HepG2 (cell line): ENCODE measurements around the gene ABI3BP. TPM values are rescaled to one million over a fixed set of nuclear protein-coding genes. Genes with fewer than 3 reads are reported as not detected.

ENCODE experiments used
- ATAC-seq: fragments of 200-7000 bp; cut with Tn5 transposase; 3 replicates; pipeline ENCODE4 v1.9.1; 2020; ENCODE audit warnings: mild to moderate bottlenecking, moderate library complexity
- BruUV-seq: library from RNA; stranded (reverse); fragments of 400-500 nt; replicated peaks from 2 replicates; lab custom pipeline; 2021; lab: Mats Ljungman, UMichigan
- CTCF ChIA-PET: fragments of 300-600 bp; formaldehyde crosslinking; extraction: SDS; loops from one replicate; lab custom pipeline; 2021; ENCODE audit warnings: low total read pairs, inconsistent platforms, low intra/inter-chr PET ratio; lab: Yijun Ruan, JAX
- POLR2A ChIA-PET: fragments of 350-600 bp; sonication (Branson Sonifier 250); formaldehyde crosslinking; loops from one replicate; lab custom pipeline; 2020; ENCODE audit warnings: antibody characterized with exemption, inconsistent platforms; lab: Yijun Ruan, JAX
- DNase-seq: peaks from one replicate; pipeline ENCODE4 v3.0.0-alpha.2; 2015; ENCODE audit warnings: low spot score
- FAIRE-seq: peaks from 3 replicates; lab custom pipeline; 2011; peaks lifted over from hg19 to GRCh38; lab: Jason Lieb, UNC
- H2AFZ ChIP-seq: one replicate; pipeline ENCODE4 v1.6.1; 2011; ENCODE audit warnings: low read length, inconsistent platforms
- H3K27ac ChIP-seq: fragments of 300-600 bp; 3 replicates; pipeline ENCODE4 v1.8.0; 2011; ENCODE audit warnings: mixed run types, mild to moderate bottlenecking, mixed read lengths, low read length, inconsistent platforms; ENCODE audit not compliant: insufficient read depth; ENCODE audit errors: extremely low read length
- H3K27me3 ChIP-seq, 2 experiments: fragments of 200-600 bp in 1 of 2; 2 replicates in 1 of 2; 3 replicates in 1 of 2; pipeline versions ENCODE4 v1.6.0 to v1.8.0; 2011; ENCODE audit warnings: low read length in 2 of 2, mild to moderate bottlenecking in 2 of 2, moderate library complexity in 2 of 2, inconsistent platforms in 1 of 2; ENCODE audit not compliant: insufficient read depth in 2 of 2, control insufficient read depth in 1 of 2
- H3K36me3 ChIP-seq, 2 experiments: fragments of 200-600 bp in 1 of 2; replicated peaks in 1 of 2; 2 replicates in 1 of 2; 3 replicates in 1 of 2; pipeline versions ENCODE4 v1.5.1 to v1.8.0; 2011; ENCODE audit warnings: low read length in 2 of 2, inconsistent platforms in 1 of 2; ENCODE audit not compliant: insufficient read depth in 2 of 2, control insufficient read depth in 1 of 2
- H3K4me1 ChIP-seq: 2 replicates; pipeline ENCODE4 v1.5.1; 2012; ENCODE audit warnings: low read length, inconsistent platforms; ENCODE audit not compliant: insufficient read depth
- H3K4me2 ChIP-seq: 2 replicates; pipeline ENCODE4 v1.6.0; 2011; ENCODE audit warnings: low read depth, low read length, inconsistent platforms
- H3K4me3 ChIP-seq, 3 experiments: fragments of 200-600 bp in 1 of 3; sonication (generic), shearing (Covaris generic) in 1 of 3; replicated peaks in 1 of 3; 2 replicates each; pipeline ENCODE4 v1.5.1; 2011 to 2016; ENCODE audit warnings: low read length in 3 of 3, inconsistent platforms in 2 of 3, low read depth in 2 of 3, mild to moderate bottlenecking in 2 of 3, control low read depth in 1 of 3, mixed read lengths in 1 of 3; ENCODE audit not compliant: insufficient read depth in 1 of 3
- H3K79me2 ChIP-seq: one replicate; pipeline ENCODE4 v1.6.1; 2011; ENCODE audit warnings: low read length, inconsistent platforms; ENCODE audit not compliant: insufficient read depth
- H3K9ac ChIP-seq: 2 replicates; pipeline ENCODE4 v1.6.0; 2011; ENCODE audit warnings: mild to moderate bottlenecking, low read depth, low read length, inconsistent platforms; ENCODE audit not compliant: insufficient read depth
- H3K9me3 ChIP-seq: 2 replicates; pipeline ENCODE4 v1.5.1; 2012; ENCODE audit warnings: mild to moderate bottlenecking, low read length
- H4K20me1 ChIP-seq: 2 replicates; pipeline ENCODE4 v1.6.0; 2011; ENCODE audit warnings: inconsistent platforms, mild to moderate bottlenecking, low read length, moderate library complexity; ENCODE audit not compliant: insufficient read depth
- WGBS: methylation state at CpG from one replicate; pipeline ENCODE4 v1.1.6; 2017; ENCODE audit warnings: low lambda C conversion rate; 5-methylcytosine and 5-hydroxymethylcytosine counted together
- in situ Hi-C: cut with HindIII; loops from 2 replicates; pipeline ENCODE4 v1.10.0; 2017; ENCODE audit warnings: low pct_unique_long_range_greater_than_20kb; ENCODE audit not compliant: extremely low pct_ligation_motif_present
- intact Hi-C: fragments of 100-400 bp; cut with micrococcal nuclease; formaldehyde crosslinking; loops from one replicate; pipeline ENCODE4 v1.10.0; 2022; ENCODE audit not compliant: unreplicated experiment
- polyA plus RNA-seq, 8 experiments: library from polyadenylated mRNA; depleted of rRNA in 3 of 8; stranded (reverse) in 7 of 8; unstranded in 1 of 8; fragments of >200 nt; fragmentation: Illumina TruSeq in 4 of 8; extraction: Trizol in 4 of 8; gene quantifications; 2 replicates each; pipeline versions ENCODE4 v1.2.1 to v1.2.3, GENCODE V29; 2011 to 2016; ENCODE audit warnings: low read depth in 4 of 8, missing spikeins in 1 of 8, mixed read lengths in 1 of 8; ENCODE audit not compliant: insufficient read depth in 1 of 8
- total RNA-seq, 5 experiments: library from RNA; depleted of rRNA; stranded (reverse); fragments of >200 nt; fragmentation: Illumina TruSeq; extraction: Trizol; gene quantifications; 2 replicates each; pipeline ENCODE4 v1.2.3, GENCODE V29; 2016; ENCODE audit warnings: low read depth in 1 of 5
- TF ChIP-seq, protein P1 (sequence below): sonication (generic); formaldehyde crosslinking; IDR thresholded peaks from 2 replicates; pipeline ENCODE4 v1.9.0; 2021; ENCODE audit warnings: mild to moderate bottlenecking, missing genetic modification reagents

Gene ABI3BP
- total and polyA plus RNA-seq, 2 of the 13 experiments (the other 11 are each of a cell fraction or from before 2014, with no cell fraction given) = not detected

DNA sequence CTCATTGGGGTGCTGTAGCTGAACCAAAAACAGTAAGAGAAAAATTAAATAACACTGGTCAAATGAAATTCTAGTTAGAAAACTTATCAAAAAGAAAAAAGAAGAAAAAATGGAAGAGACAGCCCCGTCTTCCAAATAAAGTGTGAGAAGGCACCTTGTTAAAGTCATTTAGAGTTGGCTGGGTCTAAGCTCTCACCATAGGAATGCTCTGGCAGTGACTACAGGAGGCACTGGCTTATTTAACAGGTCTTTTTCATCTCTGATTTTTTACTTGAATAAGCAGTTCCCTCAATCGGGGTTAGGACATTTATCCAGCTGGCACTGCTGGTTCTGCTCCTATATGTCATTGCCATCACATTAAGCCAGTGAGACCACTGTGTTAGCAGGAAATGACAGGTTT, 1.6 kb upstream of the ABI3BP start:
- intact Hi-C loops = no loop called here
- BruUV-seq = no TSS peak

More for the DNA sequence above, 1.6 kb upstream of the ABI3BP start:
- Histone ChIP-seq H3K4me3 (no peak overlapping the region), H3K27me3 (no peaks in the 10 kb centered on the region), H2AFZ (no peak overlapping the region), H3K4me1 (peaks cover 14% of the 10 kb centered on the region), H3K9me3 (no peaks in the 10 kb centered on the region), H3K9ac (no peak overlapping the region), H3K27ac (no peak overlapping the region), H4K20me1 (no peaks in the 10 kb centered on the region), H3K4me2 (no peak overlapping the region), H3K79me2 (no peaks in the 10 kb centered on the region), H3K36me3 (no peaks in the 10 kb centered on the region)
- FAIRE-seq (no peak), DNase-seq (no peak), ATAC-seq (no peak)
- 37% methylated on average over 2 of the region's 2 CpGs for WGBS
- CTCF ChIA-PET = no interaction called here
- TF ChIP-seq, protein P1, sequence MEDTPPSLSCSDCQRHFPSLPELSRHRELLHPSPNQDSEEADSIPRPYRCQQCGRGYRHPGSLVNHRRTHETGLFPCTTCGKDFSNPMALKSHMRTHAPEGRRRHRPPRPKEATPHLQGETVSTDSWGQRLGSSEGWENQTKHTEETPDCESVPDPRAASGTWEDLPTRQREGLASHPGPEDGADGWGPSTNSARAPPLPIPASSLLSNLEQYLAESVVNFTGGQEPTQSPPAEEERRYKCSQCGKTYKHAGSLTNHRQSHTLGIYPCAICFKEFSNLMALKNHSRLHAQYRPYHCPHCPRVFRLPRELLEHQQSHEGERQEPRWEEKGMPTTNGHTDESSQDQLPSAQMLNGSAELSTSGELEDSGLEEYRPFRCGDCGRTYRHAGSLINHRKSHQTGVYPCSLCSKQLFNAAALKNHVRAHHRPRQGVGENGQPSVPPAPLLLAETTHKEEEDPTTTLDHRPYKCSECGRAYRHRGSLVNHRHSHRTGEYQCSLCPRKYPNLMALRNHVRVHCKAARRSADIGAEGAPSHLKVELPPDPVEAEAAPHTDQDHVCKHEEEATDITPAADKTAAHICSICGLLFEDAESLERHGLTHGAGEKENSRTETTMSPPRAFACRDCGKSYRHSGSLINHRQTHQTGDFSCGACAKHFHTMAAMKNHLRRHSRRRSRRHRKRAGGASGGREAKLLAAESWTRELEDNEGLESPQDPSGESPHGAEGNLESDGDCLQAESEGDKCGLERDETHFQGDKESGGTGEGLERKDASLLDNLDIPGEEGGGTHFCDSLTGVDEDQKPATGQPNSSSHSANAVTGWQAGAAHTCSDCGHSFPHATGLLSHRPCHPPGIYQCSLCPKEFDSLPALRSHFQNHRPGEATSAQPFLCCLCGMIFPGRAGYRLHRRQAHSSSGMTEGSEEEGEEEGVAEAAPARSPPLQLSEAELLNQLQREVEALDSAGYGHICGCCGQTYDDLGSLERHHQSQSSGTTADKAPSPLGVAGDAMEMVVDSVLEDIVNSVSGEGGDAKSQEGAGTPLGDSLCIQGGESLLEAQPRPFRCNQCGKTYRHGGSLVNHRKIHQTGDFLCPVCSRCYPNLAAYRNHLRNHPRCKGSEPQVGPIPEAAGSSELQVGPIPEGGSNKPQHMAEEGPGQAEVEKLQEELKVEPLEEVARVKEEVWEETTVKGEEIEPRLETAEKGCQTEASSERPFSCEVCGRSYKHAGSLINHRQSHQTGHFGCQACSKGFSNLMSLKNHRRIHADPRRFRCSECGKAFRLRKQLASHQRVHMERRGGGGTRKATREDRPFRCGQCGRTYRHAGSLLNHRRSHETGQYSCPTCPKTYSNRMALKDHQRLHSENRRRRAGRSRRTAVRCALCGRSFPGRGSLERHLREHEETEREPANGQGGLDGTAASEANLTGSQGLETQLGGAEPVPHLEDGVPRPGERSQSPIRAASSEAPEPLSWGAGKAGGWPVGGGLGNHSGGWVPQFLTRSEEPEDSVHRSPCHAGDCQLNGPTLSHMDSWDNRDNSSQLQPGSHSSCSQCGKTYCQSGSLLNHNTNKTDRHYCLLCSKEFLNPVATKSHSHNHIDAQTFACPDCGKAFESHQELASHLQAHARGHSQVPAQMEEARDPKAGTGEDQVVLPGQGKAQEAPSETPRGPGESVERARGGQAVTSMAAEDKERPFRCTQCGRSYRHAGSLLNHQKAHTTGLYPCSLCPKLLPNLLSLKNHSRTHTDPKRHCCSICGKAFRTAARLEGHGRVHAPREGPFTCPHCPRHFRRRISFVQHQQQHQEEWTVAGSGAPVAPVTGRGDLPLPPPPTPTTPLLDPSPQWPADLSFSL (CRISPR knock-in tag) = no peak
- POLR2A ChIA-PET = no interaction called here
- in situ Hi-C loops = no loop called here
